ENCODE data around the gene FCAMR. TPM values are rescaled to one million over a fixed set of nuclear protein-coding genes. Genes with fewer than 3 reads are reported as not detected.

The FCAMR gene
- total RNA-seq = 1 to 10 TPM in 2 of 8 experiments, under 1 TPM in 3, not detected in 3; 0.31 to 1.9 (median 0.46) TPM

- 25 to 100% (median 76%) methylated on average over 1 to 2 of the region's 2 CpGs; no CpG with 5 or more reads in 5 of the 10 experiments for WGBS, 10 experiments
- no peak within 1 kb of the TSS for H3K4me3 ChIP-seq
- in situ Hi-C loops (cut with MboI; ENCODE audit: low pct_unique_long_range_greater_than_20kb in 2 of 9, low sequenced_read_pairs in 9 of 9, unreplicated experiment in 9 of 9) = no loop called here
- no peak for ATAC-seq (replicated peaks in 6 of 8)
- H3K4me1 ChIP-seq (replicated peaks in 1 of 2) = peaks cover 0 to 9% of the 10 kb centered on the region in 2 donors
- no peak within 1 kb of the TSS for H3K27ac ChIP-seq
Observed at GRCh38 chr1:206970446-206970845, at the start of gene FCAMR. Gene FCAMR (minus strand): TSS chr1:206970460. CDS start chr1:206970125, 335 bp downstream.

- no peak for ATAC-seq (replicated peaks in 6 of 8)
- Histone ChIP-seq H3K4me1 (replicated peaks in 1 of 2) (no peaks in the 10 kb centered on the region), H3K4me3 (no peak overlapping the region), H3K27ac (no peak overlapping the region)
- in situ Hi-C loops (cut with MboI; ENCODE audit: low pct_unique_long_range_greater_than_20kb in 2 of 9, low sequenced_read_pairs in 9 of 9, unreplicated experiment in 9 of 9) = no loop called here
- 0 to 85% (median 71%) methylated on average over 1 to 2 of the region's 2 CpGs; no CpG with 5 or more reads in 3 of the 10 experiments for WGBS, 10 experiments
Observed at GRCh38 chr1:207019661-207020060, 49.4 kb upstream of the FCAMR start.

- Histone ChIP-seq H3K4me1 (replicated peaks in 1 of 2) (no peaks in the 10 kb centered on the region), H3K27ac (no peak overlapping the region), H3K4me3 (no peak overlapping the region)
- ATAC-seq (replicated peaks in 6 of 8) = no peak
- WGBS, 10 experiments = 60 to 100% (median 84%) methylated on average over 1 to 2 of the region's 2 CpGs; no CpG with 5 or more reads in 2 of the 10 experiments
- in situ Hi-C loops (cut with MboI; ENCODE audit: low pct_unique_long_range_greater_than_20kb in 2 of 9, low sequenced_read_pairs in 9 of 9, unreplicated experiment in 9 of 9) = no loop called here
Observed at GRCh38 chr1:207019161-207019560, 48.9 kb upstream of the FCAMR start.

- in situ Hi-C loops (cut with MboI; ENCODE audit: low pct_unique_long_range_greater_than_20kb in 2 of 9, low sequenced_read_pairs in 9 of 9, unreplicated experiment in 9 of 9) = no loop called here
- no peak overlapping the region for H3K4me3 ChIP-seq
- 20 to 73% (median 49%) methylated on average over 1 to 4 of the region's 4 CpGs; no CpG with 5 or more reads in 2 of the 10 experiments for WGBS, 10 experiments
- no peak overlapping the region for H3K27ac ChIP-seq
- H3K4me1 ChIP-seq (replicated peaks in 1 of 2) = no peaks in the 10 kb centered on the region
- no peak for ATAC-seq (replicated peaks in 6 of 8)
Observed at GRCh38 chr1:207018707-207019106, 48.4 kb upstream of the FCAMR start.

GRCh38 chr1:207017615-207018559, 47.6 kb upstream of the FCAMR start:
- in situ Hi-C loops (cut with MboI; ENCODE audit: low pct_unique_long_range_greater_than_20kb in 2 of 9, low sequenced_read_pairs in 9 of 9, unreplicated experiment in 9 of 9) = no loop called here
- 15 to 83% (median 56%) methylated on average over 1 to 7 of the region's 7 CpGs for WGBS, 10 experiments
- Histone ChIP-seq H3K27ac (no peak overlapping the region), H3K4me1 (replicated peaks in 1 of 2) (no peaks in the 10 kb centered on the region), H3K4me3 (no peak overlapping the region)
- no peak for ATAC-seq (replicated peaks in 6 of 8)

GRCh38 chr1:207015791-207016190, 45.5 kb upstream of the FCAMR start:
- WGBS, 10 experiments = 50 to 100% (median 91%) methylated on average over 1 to 3 of the region's 3 CpGs; no CpG with 5 or more reads in 5 of the 10 experiments
- ATAC-seq (replicated peaks in 6 of 8) = no peak
- no peak overlapping the region for H3K4me3 ChIP-seq
- H3K27ac ChIP-seq = no peak overlapping the region
- in situ Hi-C loops (cut with MboI; ENCODE audit: low pct_unique_long_range_greater_than_20kb in 2 of 9, low sequenced_read_pairs in 9 of 9, unreplicated experiment in 9 of 9) = no loop called here
- no peaks in the 10 kb centered on the region for H3K4me1 ChIP-seq (replicated peaks in 1 of 2)

GRCh38 chr1:207014728-207015127, 44.5 kb upstream of the FCAMR start:
- 52 to 88% (median 73%) methylated on average over 1 to 3 of the region's 3 CpGs; no CpG with 5 or more reads in 2 of the 10 experiments for WGBS, 10 experiments
- ATAC-seq (replicated peaks in 6 of 8) = no peak
- H3K27ac ChIP-seq = no peak overlapping the region
- no peaks in the 10 kb centered on the region for H3K4me1 ChIP-seq (replicated peaks in 1 of 2)
- in situ Hi-C loops (cut with MboI; ENCODE audit: low pct_unique_long_range_greater_than_20kb in 2 of 9, low sequenced_read_pairs in 9 of 9, unreplicated experiment in 9 of 9) = no loop called here
- H3K4me3 ChIP-seq = no peak overlapping the region

GRCh38 chr1:207013321-207014085, 43.2 kb upstream of the FCAMR start:
- Histone ChIP-seq H3K4me1 (replicated peaks in 1 of 2) (no peaks in the 10 kb centered on the region), H3K4me3 (no peak overlapping the region), H3K27ac (no peak overlapping the region)
- no peak for ATAC-seq (replicated peaks in 6 of 8)
- 20 to 94% (median 88%) methylated on average over 2 to 6 of the region's 6 CpGs for WGBS, 10 experiments
- in situ Hi-C loops (cut with MboI; ENCODE audit: low pct_unique_long_range_greater_than_20kb in 2 of 9, low sequenced_read_pairs in 9 of 9, unreplicated experiment in 9 of 9) = no loop called here

- ATAC-seq (replicated peaks in 6 of 8) = no peak
- in situ Hi-C loops (cut with MboI; ENCODE audit: low pct_unique_long_range_greater_than_20kb in 2 of 9, low sequenced_read_pairs in 9 of 9, unreplicated experiment in 9 of 9) = no loop called here
- no peaks in the 10 kb centered on the region for H3K4me1 ChIP-seq (replicated peaks in 1 of 2)
- WGBS, 10 experiments = 89 to 100% (median 100%) methylated on average over 1 to 2 of the region's 2 CpGs; no CpG with 5 or more reads in 3 of the 10 experiments
- H3K4me3 ChIP-seq = no peak overlapping the region
- no peak overlapping the region for H3K27ac ChIP-seq
Observed at GRCh38 chr1:207010726-207011125, 40.5 kb upstream of the FCAMR start.

GRCh38 chr1:207009945-207010344, 39.7 kb upstream of the FCAMR start:
- Histone ChIP-seq H3K4me3 (no peak overlapping the region), H3K4me1 (replicated peaks in 1 of 2) (no peaks in the 10 kb centered on the region), H3K27ac (peak overlapping the region in 1 of 2 donors; percentile 16)
- in situ Hi-C loops (cut with MboI; ENCODE audit: low pct_unique_long_range_greater_than_20kb in 2 of 9, low sequenced_read_pairs in 9 of 9, unreplicated experiment in 9 of 9) = no loop called here
- WGBS, 10 experiments = 50 to 100% (median 83%) methylated on average over 1 to 7 of the region's 7 CpGs; no CpG with 5 or more reads in 1 of the 10 experiments
- no peak for ATAC-seq (replicated peaks in 6 of 8)

GRCh38 chr1:207009182-207009850, 39.1 kb upstream of the FCAMR start:
- Histone ChIP-seq H3K4me3 (no peak overlapping the region), H3K27ac (peak overlapping the region in 1 of 2 donors; percentile 16), H3K4me1 (replicated peaks in 1 of 2) (no peaks in the 10 kb centered on the region)
- no peak for ATAC-seq (replicated peaks in 6 of 8)
- WGBS, 10 experiments = 50 to 100% (median 83%) methylated on average over 1 to 10 of the region's 10 CpGs; no CpG with 5 or more reads in 3 of the 10 experiments
- in situ Hi-C loops (cut with MboI; ENCODE audit: low pct_unique_long_range_greater_than_20kb in 2 of 9, low sequenced_read_pairs in 9 of 9, unreplicated experiment in 9 of 9) = no loop called here

- WGBS, 10 experiments = 0 to 82% (median 57%) methylated on average over 1 to 5 of the region's 5 CpGs
- Histone ChIP-seq H3K4me3 (no peak overlapping the region), H3K27ac (no peak overlapping the region), H3K4me1 (replicated peaks in 1 of 2) (no peaks in the 10 kb centered on the region)
- peak in 5 of 8 experiments; percentile 10 to 91 (median 87) for ATAC-seq (replicated peaks in 6 of 8)
- in situ Hi-C loops (cut with MboI; ENCODE audit: low pct_unique_long_range_greater_than_20kb in 2 of 9, low sequenced_read_pairs in 9 of 9, unreplicated experiment in 9 of 9) = no loop called here
Observed at GRCh38 chr1:207007352-207008033, 37.2 kb upstream of the FCAMR start.
